GM21390 (cell line): Measurements from ENCODE around the gene GNL1.

Source experiments
- ATAC-seq: cut with Tn5 transposase; IDR thresholded peaks from one replicate; pipeline ENCODE4 v1.9.1; 2021; ENCODE audit not compliant: unreplicated experiment

The GNL1 gene

DNA sequence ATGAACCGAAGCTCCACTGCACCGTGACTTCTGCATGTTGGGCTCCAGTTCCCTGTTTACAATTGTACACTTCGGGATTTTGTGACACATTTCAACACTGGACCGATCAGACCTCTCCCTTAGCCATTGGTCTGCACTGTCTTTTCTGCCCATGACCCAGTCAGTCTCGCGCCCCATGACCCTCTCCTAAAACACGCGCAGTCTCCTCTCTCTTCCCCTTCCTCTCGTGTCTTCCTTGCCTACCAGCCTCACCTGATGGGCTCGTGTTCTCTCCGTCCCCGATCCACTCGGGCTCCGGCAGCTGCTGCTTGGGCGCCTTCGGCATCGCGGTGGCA lies 14.4 kb upstream of the GNL1 start:
- ATAC-seq: peak; percentile 15

DNA sequence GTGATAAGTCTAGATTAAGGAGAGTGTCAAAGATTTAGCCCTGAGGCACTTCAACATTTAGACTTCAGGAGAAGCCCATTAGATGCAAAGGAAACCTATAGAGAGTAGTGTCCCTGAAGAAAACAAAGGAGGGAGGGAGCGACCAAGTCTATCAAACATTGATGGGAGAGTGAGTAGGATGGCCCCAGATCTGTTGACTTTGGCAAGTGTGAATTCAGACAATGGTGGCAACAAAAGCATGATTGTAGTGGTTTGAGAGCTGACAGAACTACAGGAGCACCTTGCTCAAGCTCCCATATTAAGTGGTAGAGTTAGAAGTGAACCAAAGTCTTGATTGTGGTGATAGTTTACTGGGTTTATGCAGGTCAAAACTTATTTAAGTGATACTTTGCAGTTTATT lies 14.0 kb upstream of the GNL1 start:
- no peak for ATAC-seq

DNA sequence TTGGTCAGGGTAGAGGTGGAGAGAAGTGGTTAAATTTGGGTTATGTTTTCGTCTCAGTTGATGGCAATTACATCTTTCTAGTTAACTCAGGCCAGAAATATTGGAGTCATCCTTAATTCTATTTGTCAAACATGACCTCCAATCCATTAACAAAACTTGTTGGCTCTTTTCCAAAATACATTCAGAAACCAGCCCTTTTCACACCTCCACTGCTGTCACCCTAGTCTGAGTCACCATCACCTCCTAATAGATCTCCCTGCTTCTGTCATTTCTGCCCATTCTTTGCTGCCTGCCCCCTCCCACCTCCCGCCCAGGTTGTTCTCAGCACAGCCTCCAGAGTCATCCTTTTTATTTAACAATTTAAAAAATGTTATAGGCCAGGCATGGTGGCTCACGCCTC lies 12.0 kb upstream of the GNL1 start:
- ATAC-seq: no peak

DNA sequence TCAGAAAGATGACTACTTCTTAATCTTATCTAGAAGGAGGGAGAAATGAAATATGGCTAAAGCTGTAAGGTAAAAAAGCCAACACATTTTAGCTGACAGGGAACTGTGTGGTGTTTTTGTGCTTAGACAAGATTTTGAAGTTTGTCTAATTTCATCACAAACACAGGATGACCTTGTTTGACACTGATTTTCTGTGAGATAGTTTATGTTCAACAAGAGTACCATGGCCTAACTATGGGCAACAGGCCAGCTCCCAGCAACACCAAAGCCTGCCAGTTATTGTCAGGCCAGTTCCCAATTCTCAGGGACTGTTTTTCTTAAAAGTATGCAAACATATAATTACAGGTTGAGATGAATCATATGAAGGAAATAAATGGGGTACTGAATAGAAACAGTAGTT lies 9.5 kb upstream of the GNL1 start:
- no peak for ATAC-seq

DNA sequence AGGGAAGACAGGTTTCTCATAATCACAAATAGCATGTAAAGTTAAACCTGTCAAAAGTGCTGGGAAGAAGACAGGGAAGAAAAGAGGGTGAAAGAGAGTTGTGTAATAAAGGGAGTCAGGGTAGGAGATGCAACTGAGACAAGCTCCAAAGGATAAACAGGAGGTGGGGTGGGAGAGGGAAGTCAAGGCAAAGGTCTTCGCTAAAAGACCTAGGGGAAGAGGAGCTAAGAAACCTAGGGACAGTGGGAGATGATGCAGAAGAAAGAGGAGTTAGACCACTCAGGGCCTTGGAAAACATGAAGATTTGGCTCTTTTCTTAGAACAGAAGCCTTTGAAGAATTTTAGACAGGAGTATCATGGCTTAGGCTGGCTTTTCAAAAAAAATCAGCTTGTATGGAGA lies 7.8 kb upstream of the GNL1 start:
- ATAC-seq: no peak

DNA sequence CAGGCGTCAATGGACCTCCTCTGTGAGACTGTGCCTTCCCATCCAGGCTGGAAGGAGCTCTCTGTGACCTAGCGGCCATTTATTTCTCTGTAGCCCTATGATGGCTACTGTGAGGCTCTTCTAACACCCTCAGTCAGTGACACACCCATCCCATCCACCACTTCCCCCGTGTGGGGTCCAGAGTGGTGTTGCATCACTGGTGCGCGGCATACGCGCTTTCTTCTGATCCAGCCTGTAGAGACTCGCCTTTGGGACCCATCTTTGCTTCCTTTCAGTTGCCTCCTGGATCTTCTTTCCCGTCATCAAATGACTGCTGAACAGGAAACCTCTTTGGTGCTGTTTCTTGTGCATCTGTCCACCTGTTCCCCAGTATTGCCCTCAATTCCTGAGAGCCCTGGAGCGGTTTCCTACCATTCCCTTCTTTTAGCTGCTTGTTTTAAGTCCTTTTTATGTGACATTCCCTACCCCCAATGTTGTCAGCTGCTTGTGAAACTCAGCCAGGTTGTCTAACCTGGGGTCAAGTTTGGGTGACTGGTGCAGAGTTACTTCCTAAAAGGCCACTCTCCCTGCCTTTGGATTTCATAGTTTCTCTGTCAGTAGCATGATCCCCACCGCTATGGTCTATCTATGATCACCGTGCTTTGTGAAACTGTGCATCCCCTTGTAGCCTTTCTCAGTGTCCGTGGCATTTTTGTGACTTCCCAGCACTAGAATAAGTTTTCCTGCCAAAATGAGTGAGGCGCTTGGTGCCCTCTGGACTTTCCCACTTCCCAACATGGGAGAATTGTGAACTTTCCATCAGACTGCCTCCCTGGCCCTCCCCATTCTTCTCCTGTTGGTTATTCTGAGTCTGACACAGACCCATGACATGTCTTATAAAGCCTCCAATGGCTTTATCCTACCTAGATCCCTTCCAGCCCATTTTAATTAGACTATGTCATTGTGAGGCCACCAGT lies 6.5 kb upstream of the GNL1 start:
- ATAC-seq: no peak

DNA sequence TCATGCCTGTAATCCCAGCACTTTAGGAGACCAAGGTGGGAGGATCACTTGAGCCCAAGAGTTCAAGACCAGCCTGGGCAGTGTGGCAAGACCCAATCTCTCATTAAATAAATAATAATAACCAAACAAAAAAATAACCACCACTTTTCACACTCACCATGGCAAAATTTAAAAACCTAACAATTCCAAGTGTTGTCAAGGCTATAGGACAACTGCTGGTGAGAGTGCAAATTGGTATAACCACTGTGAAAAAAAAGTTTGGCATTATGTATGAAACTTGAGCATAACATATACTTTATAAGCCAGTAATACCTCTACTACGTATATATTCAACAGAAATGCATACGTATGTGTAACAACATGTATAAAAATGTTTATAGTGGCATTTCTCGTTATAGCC lies 4.6 kb upstream of the GNL1 start:
- no peak for ATAC-seq

DNA sequence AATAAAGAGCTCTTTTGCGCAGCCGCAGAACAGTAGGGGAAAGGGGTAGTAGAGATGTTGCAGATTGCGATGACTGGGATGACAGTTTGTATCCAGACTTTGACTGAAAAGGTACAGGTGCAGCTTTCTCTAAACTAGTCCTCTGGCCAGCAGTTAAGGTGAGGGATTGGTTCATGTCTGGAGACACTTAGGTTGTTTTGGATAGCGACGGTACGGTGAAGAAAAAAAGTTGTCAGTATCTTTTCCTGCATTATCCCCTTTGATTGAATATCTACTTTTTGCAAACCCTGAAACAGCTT lies 1.3 kb upstream of the GNL1 start:
- ATAC-seq: no peak

DNA sequence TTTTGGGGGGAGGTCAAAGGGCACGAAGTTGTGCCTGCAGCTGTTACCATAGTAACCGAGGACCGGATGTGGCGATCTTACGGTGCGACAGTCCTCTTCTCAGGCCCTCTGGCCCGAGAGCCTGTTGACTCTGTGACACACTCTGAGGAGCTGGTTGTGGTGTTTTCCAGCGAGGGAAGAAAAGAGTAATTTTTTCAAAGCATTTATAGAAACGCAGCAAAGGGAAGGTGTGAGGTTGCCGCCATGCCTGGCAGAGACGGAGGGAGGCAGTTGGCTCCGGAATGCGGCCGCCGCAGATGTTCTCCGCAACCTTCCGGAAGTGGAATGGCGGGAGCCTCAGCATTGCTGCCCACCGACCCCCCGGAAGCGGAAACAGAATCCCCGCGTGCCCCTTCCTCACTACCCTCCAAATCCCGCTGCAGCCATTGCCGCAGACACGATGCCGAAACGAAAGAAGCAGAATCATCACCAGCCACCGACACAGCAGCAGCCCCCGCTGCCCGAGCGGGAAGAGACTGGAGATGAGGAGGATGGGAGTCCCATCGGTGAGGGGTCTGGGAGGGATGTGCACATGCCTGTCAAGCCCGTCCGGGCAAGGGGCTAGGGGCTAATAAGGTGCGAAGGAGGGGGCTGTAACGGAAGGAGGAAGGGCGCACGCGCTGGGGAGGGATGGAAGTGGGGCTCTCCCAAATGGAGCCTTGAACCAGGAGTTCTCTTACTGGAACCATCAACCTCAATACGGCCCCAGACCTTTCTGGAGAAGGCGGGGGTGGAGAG lies 805 bp upstream of the GNL1 start, which contains the start of gene PRR3:
PRR3 (plus strand) TSS at position 390 of the 777 bp plus-strand sequence; CDS start at position 440, 50 bp downstream.
- ATAC-seq: peak; percentile 50

DNA sequence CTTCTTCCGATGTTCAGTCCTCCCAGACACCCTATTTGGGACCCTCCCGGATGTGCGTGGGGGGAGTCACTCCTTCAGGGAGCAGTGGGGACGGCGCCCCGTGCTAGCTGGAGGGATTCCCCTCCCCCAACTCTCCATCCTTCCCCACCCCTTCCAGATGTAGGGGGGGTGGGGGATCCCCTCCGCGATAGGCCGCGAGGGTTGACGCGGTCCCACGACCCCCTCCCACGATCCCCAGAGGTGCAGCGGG lies 548 bp downstream of the GNL1 start:
- ATAC-seq: no peak

DNA sequence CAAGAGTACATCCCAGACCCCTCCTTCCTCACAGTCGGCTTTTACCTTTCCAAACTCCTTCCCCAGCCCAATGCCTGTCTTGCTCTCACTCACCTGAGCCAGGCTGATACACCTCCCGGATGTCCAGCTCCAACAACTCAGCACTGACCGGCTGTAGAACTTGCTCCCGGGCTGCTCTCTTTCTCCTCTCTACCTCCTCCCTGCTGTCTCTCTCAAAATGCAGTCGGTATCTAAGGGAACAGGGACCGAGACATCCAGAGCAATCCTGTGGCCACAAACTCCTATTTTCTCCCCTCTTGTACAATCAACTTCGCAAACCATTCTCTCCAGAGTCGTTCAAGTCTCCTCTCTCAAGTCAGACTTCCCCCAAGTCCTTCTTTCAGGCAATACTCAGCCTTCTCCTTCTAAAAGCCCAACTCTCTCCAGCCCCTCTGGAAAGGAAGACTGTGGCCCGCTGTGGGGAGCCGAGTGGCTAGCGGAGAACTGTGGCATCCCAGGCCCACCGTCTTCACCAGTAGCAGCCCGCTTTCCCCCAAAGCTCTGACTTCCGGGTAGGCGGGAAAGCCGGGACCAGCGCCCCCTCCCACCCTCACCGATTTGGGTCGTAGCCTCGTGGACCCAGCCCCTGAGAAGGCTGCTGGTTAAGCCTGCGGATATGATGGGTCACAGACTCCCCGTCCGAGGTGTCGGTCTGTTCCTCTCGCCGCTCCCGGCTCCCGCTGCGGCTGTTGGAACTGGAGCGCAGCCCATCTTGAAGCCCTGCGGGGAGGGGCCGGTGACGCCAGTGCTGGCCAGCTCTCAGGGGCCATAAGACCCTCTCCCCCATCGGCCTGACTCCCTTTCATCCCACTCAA lies 1.1 kb downstream of the GNL1 start:
- no peak for ATAC-seq

DNA sequence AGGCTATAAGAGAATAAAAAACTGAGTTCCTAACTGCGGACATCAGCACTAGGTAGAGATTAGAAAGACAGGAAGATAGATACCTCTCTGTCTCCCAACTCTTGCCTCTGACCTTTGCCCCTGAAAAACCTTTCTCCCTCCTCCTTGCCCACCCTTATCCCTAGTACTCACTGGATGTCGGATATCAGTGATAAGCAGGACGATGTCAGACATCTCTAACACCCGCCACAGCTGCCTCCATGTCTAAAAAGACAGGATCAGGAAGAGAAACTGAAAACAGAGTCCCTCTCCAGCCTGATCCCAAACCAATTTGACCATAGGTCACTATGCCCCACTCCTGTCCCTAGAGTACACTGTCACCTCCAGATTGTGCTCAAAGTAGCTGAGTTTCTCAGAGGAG lies 1.9 kb downstream of the GNL1 start:
- no peak for ATAC-seq

DNA sequence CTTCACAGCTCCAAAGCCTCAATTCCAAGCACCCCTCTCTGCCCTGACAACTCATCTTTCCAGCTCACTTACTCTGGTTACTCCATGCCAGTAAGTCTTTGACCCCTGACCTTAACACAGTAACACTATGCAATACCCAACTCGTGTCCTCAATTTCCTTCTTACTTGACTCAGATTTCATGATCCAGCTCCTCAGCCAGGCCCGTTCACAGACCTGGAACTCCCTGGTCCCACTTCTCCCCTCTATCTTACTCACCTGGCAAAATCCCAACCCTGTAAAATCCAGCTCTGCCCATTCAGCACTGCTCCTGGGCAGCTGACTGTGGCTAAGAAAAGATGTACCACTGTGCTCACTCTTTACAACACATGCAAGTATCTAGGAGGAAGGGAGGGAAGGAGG lies 7.9 kb downstream of the GNL1 start:
- ATAC-seq: no peak

DNA sequence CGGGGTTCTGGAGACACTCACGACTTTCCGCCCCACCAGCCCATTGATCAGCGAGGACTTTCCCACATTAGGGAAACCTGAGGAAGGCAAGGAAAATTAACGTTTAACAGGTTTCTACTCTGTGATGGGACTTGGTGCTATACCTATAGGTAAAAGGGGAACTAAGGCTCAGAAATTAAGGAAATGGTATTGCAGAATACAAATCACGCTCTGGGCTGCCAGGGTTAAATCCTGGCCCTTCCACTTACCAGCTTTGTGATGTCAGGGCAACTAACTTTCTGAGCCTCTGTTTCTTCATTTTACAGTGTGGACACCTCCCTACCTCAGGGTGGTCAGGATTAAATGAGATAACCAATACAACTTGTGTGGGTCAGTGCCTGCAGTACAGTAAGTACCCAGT lies 8.8 kb downstream of the GNL1 start:
- no peak for ATAC-seq

DNA sequence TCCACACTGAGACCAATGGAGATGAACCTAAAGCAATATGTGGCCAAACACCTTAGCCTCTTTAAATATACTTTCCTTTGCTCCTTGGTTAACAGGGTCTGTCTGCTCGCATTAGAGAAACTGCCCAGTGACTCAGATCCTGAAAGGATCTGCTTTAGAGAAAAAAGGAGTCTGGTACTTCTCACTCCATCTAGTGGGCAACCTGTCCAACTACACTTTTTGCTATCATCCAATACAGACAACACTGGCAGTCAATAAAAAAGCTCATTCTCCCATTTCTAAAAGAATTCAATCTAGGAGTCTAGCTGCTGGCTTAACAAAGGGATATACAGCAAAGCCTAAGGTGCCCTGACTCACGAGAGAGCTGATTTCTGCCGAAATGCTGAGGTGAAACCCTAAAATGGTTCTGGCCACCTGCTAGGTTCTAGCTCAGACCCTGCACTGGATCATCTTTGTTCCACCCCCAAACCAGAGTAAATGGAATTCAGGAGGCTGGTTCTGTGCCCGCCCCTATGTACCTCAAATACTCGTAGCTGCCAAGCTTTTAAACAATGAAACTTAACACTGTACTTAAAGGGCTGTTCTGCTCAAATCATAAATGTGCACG lies 11.5 kb downstream of the GNL1 start:
- ATAC-seq: no peak

DNA sequence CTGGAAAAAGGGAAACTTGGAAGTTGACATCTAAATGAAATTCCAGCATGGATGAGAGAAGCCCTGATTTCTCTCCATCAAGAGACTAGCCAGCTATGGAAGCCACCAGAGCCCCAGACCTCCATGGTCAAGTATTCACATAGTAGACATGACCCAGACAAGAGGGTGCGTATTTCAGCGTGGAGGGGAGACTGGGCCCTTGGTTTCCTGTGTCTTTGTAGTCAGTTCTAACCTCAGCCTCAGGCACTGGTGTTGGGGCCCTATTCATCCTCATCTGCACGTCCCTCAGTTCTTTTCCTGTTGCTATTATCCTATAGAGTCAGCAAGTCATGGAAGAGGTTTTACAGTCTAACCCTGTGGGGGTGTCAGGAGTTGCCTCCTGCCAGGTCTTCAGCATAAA lies 12.5 kb downstream of the GNL1 start:
- no peak for ATAC-seq

DNA sequence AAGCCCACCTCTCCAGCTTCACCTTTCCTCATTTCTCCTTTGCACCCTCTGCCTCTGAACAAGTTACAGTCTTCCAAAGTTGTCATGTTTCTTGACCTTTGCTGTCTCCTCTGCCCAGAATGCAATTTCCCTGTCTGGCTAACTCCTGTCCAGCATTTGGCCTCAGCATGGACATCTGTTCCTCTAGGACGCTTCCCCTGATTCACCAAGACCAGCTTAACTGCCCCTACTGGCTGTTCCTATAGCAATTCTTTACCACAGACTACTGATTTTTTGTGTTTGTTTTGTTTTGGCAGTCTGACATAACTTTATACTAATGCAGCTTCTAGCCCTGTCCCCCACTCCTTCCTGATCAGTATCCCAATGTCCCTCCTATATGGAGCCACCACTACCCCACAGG lies 13.4 kb downstream of the GNL1 start:
- ATAC-seq: no peak

DNA sequence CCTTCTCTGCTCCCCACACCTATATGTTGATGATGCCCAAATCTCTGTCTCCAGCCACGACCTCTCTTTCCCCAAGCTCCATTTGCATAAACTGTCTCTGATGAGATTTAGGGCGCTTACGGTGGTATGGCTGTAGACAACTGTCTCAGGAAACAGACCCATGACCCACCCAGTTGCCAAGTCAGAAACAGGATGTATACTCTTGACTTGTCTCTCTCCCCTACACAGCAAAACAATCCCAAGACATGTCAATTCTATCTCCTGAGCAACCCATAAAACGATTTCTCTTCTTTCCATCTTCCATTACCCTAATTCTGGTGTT lies 13.9 kb downstream of the GNL1 start:
- no peak for ATAC-seq

DNA sequence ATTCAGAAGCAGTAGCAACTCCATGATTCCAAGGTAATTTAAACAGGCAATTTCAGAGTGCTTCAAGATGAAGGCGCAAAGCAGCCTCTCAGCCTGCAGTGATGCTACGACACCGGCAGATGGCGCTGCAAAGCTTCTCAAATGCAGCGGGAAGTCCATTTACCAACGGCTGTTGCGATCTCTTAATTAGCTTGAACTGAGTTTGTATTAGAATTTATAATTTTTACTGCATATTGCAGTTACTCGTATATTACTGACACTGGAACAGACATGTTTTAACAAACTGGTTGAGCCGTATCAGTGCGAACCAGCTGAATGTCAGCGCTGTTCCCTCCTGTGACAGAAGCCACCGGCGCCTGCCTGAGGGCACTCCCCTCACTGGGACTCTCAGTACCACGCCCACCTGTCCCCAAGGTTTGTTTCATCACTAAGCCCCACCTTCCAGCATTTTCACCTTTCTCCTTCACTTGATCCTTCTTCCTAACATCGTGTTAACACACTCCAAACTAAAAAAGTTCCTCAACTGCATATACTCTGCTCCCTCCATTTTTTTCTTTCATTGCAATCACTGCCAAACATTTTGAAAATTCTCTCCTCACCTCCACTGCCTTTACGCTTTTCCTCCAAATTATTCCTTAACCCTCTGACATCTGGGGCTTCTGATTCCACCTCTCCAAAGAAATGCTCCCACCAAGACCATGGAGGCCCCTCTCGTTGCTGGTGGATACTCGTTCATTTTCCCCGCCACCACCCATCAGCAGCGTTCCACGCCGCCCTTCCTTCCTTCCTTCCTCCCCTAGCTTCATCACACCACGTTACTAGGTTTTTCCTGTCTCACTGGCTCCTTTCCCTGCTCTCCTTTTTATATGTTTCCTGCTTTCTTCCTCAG lies 14.5 kb downstream of the GNL1 start:
- ATAC-seq: no peak

DNA sequence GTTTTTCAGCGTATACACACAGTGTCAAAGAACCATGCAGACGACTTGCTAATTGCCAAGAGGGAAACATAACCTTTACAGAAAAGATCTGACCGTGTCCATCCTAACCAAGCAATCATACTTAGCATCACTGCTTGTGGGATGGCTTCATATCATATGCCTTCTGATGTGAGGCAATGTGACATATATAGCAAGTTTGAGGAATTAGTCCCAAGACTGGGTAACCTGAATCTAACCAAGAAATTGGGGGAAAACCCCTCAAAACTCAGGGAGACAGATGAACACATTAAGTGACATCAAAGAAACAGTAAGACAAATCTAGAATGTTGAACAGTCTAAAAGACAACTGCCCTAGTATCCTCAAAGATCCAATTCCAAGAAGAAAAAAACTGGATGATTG lies 18.4 kb downstream of the GNL1 start:
- ATAC-seq: no peak
